Thyroid gland (tissue), 4 donors: Measurements from ENCODE around the gene IL18RAP.

ENCODE experiments used
- POLR2A ChIP-seq, 2 donors: fragments of 450-650 bp; IDR thresholded peaks; one replicate each; pipeline ENCODE4 v1.6.1; 2017; ENCODE audit warnings: antibody characterized with exemption in 2 of 2, mild to moderate bottlenecking in 2 of 2, moderate library complexity in 1 of 2
- TF ChIP-seq, protein P1 (sequence below), 6 experiments: fragments of 200-600 bp in 3 of 6; fragments of 450-650 bp in 3 of 6; sonication (generic) in 3 of 6; IDR thresholded peaks; one replicate each; pipeline ENCODE4 v1.5.1; 2016 to 2019; ENCODE audit warnings: antibody characterized with exemption in 6 of 6, mild to moderate bottlenecking in 2 of 6, inconsistent platforms in 1 of 6, moderate library complexity in 1 of 6

DNA sequence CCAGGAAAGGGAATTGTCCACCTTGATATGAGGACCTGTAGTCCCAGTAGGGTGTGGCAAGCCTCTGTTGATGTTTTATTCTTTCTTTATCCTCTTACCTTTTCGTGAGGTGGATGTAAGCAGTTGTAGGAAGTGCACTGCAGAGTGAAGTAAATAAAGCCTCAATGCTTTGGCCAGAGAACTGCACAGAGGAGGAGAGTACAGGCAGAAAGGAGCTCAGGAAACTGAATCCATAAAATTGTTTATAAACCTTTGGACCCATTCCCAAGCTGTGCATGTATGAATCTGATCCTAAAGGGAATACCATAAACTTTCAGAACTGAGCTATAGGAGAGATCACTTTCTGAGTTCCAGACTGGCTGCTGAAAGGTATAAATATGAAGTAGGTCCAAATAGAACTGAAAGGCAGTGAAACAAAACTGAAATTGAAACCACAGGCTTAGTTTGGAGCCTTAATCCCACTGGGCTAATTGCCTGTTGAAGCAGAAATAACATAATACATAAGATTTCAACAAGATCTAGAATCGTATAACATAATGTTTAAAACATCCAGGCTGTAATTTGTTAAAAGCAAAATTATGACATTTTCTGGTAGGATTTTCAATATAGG, 32.2 kb downstream of the IL18RAP start:
- TF ChIP-seq, protein P1, sequence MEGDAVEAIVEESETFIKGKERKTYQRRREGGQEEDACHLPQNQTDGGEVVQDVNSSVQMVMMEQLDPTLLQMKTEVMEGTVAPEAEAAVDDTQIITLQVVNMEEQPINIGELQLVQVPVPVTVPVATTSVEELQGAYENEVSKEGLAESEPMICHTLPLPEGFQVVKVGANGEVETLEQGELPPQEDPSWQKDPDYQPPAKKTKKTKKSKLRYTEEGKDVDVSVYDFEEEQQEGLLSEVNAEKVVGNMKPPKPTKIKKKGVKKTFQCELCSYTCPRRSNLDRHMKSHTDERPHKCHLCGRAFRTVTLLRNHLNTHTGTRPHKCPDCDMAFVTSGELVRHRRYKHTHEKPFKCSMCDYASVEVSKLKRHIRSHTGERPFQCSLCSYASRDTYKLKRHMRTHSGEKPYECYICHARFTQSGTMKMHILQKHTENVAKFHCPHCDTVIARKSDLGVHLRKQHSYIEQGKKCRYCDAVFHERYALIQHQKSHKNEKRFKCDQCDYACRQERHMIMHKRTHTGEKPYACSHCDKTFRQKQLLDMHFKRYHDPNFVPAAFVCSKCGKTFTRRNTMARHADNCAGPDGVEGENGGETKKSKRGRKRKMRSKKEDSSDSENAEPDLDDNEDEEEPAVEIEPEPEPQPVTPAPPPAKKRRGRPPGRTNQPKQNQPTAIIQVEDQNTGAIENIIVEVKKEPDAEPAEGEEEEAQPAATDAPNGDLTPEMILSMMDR (IDR thresholded peaks at IDR 0.05) = no peak
- TF ChIP-seq POLR2A (IDR thresholded peaks at IDR 0.05) = no peak
